Measurements from ENCODE around the gene LASP1.
"Not testable (repeated sequence)": the region's sequence is repeated elsewhere in the genome, so short reads cannot be mapped to it uniquely, and the experiment has no call there.

LASP1 gene

GRCh38 chr17:38942696-38943334, 73.0 kb downstream of the LASP1 start (continued):
- TF ChIP-seq, protein P1, sequence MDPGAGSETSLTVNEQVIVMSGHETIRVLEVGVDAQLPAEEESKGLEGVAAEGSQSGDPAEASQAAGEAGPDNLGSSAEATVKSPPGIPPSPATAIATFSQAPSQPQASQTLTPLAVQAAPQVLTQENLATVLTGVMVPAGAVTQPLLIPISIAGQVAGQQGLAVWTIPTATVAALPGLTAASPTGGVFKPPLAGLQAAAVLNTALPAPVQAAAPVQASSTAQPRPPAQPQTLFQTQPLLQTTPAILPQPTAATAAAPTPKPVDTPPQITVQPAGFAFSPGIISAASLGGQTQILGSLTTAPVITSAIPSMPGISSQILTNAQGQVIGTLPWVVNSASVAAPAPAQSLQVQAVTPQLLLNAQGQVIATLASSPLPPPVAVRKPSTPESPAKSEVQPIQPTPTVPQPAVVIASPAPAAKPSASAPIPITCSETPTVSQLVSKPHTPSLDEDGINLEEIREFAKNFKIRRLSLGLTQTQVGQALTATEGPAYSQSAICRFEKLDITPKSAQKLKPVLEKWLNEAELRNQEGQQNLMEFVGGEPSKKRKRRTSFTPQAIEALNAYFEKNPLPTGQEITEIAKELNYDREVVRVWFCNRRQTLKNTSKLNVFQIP (CRISPR knock-in tag; IDR thresholded peaks at IDR 0.05; ENCODE audit: borderline replicate concordance, low read depth): no peak
- no peak for TF ChIP-seq ZNF565 (CRISPR knock-in tag; conservative IDR thresholded peaks at IDR 0.05; ENCODE audit: low read depth)
- no peak for TF ChIP-seq ZNF8 (CRISPR knock-in tag; IDR thresholded peaks at IDR 0.05)
- TF ChIP-seq SNAI2 (CRISPR knock-in tag; IDR thresholded peaks at IDR 0.05): no peak
- no peak for TF ChIP-seq RARB (CRISPR knock-in tag; IDR thresholded peaks at IDR 0.05)
- TF ChIP-seq TOX (CRISPR knock-in tag; IDR thresholded peaks at IDR 0.05; ENCODE audit: borderline replicate concordance): no peak
- no peak for TF ChIP-seq ZFP30 (CRISPR knock-in tag; IDR thresholded peaks at IDR 0.05)
- no peak for TF ChIP-seq CSDC2 (CRISPR knock-in tag; IDR thresholded peaks at IDR 0.05)
- TF ChIP-seq OSR1 (CRISPR knock-in tag; IDR thresholded peaks at IDR 0.05): no peak
- no peak for TF ChIP-seq ESRRG (CRISPR knock-in tag; IDR thresholded peaks at IDR 0.05)

GRCh38 chr17:38943607-38944006, 73.7 kb downstream of the LASP1 start:
- TF ChIP-seq ESRRG (CRISPR knock-in tag; IDR thresholded peaks at IDR 0.05) (no peak), CSDC2 (CRISPR knock-in tag; IDR thresholded peaks at IDR 0.05) (no peak), SNAI2 (CRISPR knock-in tag; IDR thresholded peaks at IDR 0.05) (no peak), TCF4 (CRISPR knock-in tag; IDR thresholded peaks at IDR 0.05; ENCODE audit: borderline replicate concordance) (no peak), ARNTL (CRISPR knock-in tag; IDR thresholded peaks at IDR 0.05; ENCODE audit: borderline replicate concordance, low read depth) (no peak), GLIS3 (CRISPR knock-in tag; IDR thresholded peaks at IDR 0.05) (no peak), CSRNP3 (CRISPR knock-in tag; IDR thresholded peaks at IDR 0.05) (no peak), PPARA (CRISPR knock-in tag; IDR thresholded peaks at IDR 0.05; ENCODE audit: borderline replicate concordance) (no peak), ZFP3 (CRISPR knock-in tag; IDR thresholded peaks at IDR 0.05) (no peak), ZNF8 (CRISPR knock-in tag; IDR thresholded peaks at IDR 0.05) (no peak)
- TF ChIP-seq, protein P2, sequence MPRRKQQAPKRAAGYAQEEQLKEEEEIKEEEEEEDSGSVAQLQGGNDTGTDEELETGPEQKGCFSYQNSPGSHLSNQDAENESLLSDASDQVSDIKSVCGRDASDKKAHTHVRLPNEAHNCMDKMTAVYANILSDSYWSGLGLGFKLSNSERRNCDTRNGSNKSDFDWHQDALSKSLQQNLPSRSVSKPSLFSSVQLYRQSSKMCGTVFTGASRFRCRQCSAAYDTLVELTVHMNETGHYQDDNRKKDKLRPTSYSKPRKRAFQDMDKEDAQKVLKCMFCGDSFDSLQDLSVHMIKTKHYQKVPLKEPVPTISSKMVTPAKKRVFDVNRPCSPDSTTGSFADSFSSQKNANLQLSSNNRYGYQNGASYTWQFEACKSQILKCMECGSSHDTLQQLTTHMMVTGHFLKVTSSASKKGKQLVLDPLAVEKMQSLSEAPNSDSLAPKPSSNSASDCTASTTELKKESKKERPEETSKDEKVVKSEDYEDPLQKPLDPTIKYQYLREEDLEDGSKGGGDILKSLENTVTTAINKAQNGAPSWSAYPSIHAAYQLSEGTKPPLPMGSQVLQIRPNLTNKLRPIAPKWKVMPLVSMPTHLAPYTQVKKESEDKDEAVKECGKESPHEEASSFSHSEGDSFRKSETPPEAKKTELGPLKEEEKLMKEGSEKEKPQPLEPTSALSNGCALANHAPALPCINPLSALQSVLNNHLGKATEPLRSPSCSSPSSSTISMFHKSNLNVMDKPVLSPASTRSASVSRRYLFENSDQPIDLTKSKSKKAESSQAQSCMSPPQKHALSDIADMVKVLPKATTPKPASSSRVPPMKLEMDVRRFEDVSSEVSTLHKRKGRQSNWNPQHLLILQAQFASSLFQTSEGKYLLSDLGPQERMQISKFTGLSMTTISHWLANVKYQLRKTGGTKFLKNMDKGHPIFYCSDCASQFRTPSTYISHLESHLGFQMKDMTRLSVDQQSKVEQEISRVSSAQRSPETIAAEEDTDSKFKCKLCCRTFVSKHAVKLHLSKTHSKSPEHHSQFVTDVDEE (CRISPR knock-in tag; IDR thresholded peaks at IDR 0.05): no peak
- TF ChIP-seq, protein P1 (CRISPR knock-in tag; IDR thresholded peaks at IDR 0.05; ENCODE audit: borderline replicate concordance, low read depth): no peak
- TF ChIP-seq, protein P3, sequence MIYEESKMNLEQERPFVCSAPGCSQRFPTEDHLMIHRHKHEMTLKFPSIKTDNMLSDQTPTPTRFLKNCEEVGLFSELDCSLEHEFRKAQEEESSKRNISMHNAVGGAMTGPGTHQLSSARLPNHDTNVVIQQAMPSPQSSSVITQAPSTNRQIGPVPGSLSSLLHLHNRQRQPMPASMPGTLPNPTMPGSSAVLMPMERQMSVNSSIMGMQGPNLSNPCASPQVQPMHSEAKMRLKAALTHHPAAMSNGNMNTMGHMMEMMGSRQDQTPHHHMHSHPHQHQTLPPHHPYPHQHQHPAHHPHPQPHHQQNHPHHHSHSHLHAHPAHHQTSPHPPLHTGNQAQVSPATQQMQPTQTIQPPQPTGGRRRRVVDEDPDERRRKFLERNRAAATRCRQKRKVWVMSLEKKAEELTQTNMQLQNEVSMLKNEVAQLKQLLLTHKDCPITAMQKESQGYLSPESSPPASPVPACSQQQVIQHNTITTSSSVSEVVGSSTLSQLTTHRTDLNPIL (CRISPR knock-in tag; IDR thresholded peaks at IDR 0.05; ENCODE audit: low read depth): no peak
- no peak for ATAC-seq

DNA sequence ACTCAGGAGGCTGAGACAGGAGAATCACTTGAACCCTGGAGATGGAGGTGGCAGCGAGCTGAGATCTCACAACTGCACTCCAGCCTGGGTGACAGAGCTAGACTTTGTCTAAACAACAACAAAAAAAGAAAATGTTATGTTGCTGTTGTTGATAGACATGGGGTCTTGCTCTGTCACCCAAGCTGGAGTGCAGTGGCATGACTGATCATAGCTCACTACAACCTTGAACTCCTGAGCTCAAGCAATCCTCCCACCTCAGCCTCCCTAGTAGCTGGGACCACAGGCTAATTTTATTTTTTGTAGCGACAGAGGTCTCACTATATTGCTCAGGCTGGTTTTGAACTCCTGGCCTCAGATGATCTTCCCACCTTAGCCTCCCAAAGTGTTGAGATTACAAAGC, 77.3 kb downstream of the LASP1 start:
- TF ChIP-seq RARB (CRISPR knock-in tag; IDR thresholded peaks at IDR 0.05) (no peak), GLIS3 (CRISPR knock-in tag; IDR thresholded peaks at IDR 0.05) (no peak), PPARA (CRISPR knock-in tag; IDR thresholded peaks at IDR 0.05; ENCODE audit: borderline replicate concordance) (no peak), ZNF70 (CRISPR knock-in tag; IDR thresholded peaks at IDR 0.05) (no peak), ESRRG (CRISPR knock-in tag; IDR thresholded peaks at IDR 0.05) (no peak)
- no peak for ATAC-seq

DNA sequence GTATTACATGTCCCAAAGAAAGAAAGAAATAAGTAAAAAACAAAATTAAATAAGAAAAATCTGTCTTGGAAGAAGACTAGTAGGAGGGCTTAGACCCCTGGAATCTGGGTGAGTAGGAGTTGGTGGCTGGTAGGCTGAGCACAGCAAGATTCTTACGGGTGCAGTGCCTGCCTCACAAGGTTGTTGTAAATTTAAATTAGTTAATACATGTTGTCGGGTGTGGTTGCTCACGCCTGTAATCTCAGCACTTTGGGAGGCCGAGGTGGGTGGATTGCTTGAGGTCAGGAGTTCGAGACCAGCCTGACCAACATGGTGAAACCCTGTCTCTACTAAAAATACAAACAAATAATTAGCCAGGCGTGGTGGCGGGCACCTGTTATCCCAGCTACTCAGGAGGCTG, 83.9 kb downstream of the LASP1 start:
- not testable (repeated sequence) for ATAC-seq

Measured in SK-N-SH treated with all-trans-retinoic acid at 6 μM for 48 hours (cell line).